ENCODE results near the gene ZNF608. TPM values are rescaled to one million over a fixed set of nuclear protein-coding genes. Genes with fewer than 3 reads are reported as not detected.

Gene ZNF608
- total RNA-seq, 2 donors from 2014 or later, result 13.5 to 30.4 TPM

- Histone ChIP-seq H3K9me3 (no peaks in the 10 kb centered on the region), H3K27ac (no peak overlapping the region), H3K4me1 (ENCODE audit: control insufficient read depth in 1 of 2, low read depth in 2 of 2) (peaks cover 4 to 6% of the 10 kb centered on the region in 2 donors), H3K4me3 (no peak overlapping the region), H3K36me3 (no peaks in the 10 kb centered on the region), H3K27me3 (replicated peaks; ENCODE audit: insufficient read depth) (no peaks in the 10 kb centered on the region)
- DNase-seq (ENCODE audit: low spot score), result no peak
- no peak for TF ChIP-seq CTCF (IDR thresholded peaks at IDR 0.05)
- ATAC-seq (ENCODE audit: insufficient number of reproducible peaks, low FRiP score, low read depth), result no peak
Observed at GRCh38 chr5:124761010-124761409, 14.6 kb upstream of the ZNF608 start.

GRCh38 chr5:124760608-124761007, 14.2 kb upstream of the ZNF608 start:
- DNase-seq (ENCODE audit: low spot score) (no peak), ATAC-seq (ENCODE audit: insufficient number of reproducible peaks, low FRiP score, low read depth) (no peak)
- Histone ChIP-seq H3K27me3 (replicated peaks; ENCODE audit: insufficient read depth) (no peaks in the 10 kb centered on the region), H3K27ac (no peak overlapping the region), H3K4me1 (ENCODE audit: control insufficient read depth in 1 of 2, low read depth in 2 of 2) (peaks cover 4 to 6% of the 10 kb centered on the region in 2 donors), H3K9me3 (no peaks in the 10 kb centered on the region), H3K36me3 (no peaks in the 10 kb centered on the region), H3K4me3 (no peak overlapping the region)
- TF ChIP-seq CTCF (IDR thresholded peaks at IDR 0.05), result no peak

- ATAC-seq (ENCODE audit: insufficient number of reproducible peaks, low FRiP score, low read depth) (no peak), DNase-seq (ENCODE audit: low spot score) (no peak)
- Histone ChIP-seq H3K27me3 (replicated peaks; ENCODE audit: insufficient read depth) (no peaks in the 10 kb centered on the region), H3K4me3 (no peak overlapping the region), H3K36me3 (no peaks in the 10 kb centered on the region), H3K27ac (no peak overlapping the region), H3K4me1 (ENCODE audit: control insufficient read depth in 1 of 2, low read depth in 2 of 2) (no peaks in the 10 kb centered on the region), H3K9me3 (no peaks in the 10 kb centered on the region)
- TF ChIP-seq CTCF (IDR thresholded peaks at IDR 0.05), result no peak
Observed at GRCh38 chr5:124755565-124755964, 9.1 kb upstream of the ZNF608 start.

- Histone ChIP-seq H3K4me3 (no peak overlapping the region), H3K27me3 (replicated peaks; ENCODE audit: insufficient read depth) (no peaks in the 10 kb centered on the region), H3K4me1 (ENCODE audit: control insufficient read depth in 1 of 2, low read depth in 2 of 2) (no peaks in the 10 kb centered on the region), H3K36me3 (no peaks in the 10 kb centered on the region), H3K27ac (no peak overlapping the region), H3K9me3 (no peaks in the 10 kb centered on the region)
- DNase-seq (ENCODE audit: low spot score) (no peak), ATAC-seq (ENCODE audit: insufficient number of reproducible peaks, low FRiP score, low read depth) (no peak)
- TF ChIP-seq CTCF (IDR thresholded peaks at IDR 0.05), result no peak
Observed at GRCh38 chr5:124755041-124755440, 8.6 kb upstream of the ZNF608 start.

- Histone ChIP-seq H3K36me3 (no peaks in the 10 kb centered on the region), H3K27me3 (replicated peaks; ENCODE audit: insufficient read depth) (no peaks in the 10 kb centered on the region), H3K4me3 (no peak overlapping the region), H3K9me3 (no peaks in the 10 kb centered on the region), H3K4me1 (ENCODE audit: control insufficient read depth in 1 of 2, low read depth in 2 of 2) (peaks cover 0 to 2% of the 10 kb centered on the region in 2 donors), H3K27ac (no peak overlapping the region)
- DNase-seq (ENCODE audit: low spot score), result no peak
- no peak for TF ChIP-seq CTCF (IDR thresholded peaks at IDR 0.05)
- no peak for ATAC-seq (ENCODE audit: insufficient number of reproducible peaks, low FRiP score, low read depth)
Observed at GRCh38 chr5:124754206-124754927, 7.9 kb upstream of the ZNF608 start.

Measured in thoracic aorta (tissue), 2 donors.